ENCODE results near the gene DHCR24.

The DHCR24 gene

DNA sequence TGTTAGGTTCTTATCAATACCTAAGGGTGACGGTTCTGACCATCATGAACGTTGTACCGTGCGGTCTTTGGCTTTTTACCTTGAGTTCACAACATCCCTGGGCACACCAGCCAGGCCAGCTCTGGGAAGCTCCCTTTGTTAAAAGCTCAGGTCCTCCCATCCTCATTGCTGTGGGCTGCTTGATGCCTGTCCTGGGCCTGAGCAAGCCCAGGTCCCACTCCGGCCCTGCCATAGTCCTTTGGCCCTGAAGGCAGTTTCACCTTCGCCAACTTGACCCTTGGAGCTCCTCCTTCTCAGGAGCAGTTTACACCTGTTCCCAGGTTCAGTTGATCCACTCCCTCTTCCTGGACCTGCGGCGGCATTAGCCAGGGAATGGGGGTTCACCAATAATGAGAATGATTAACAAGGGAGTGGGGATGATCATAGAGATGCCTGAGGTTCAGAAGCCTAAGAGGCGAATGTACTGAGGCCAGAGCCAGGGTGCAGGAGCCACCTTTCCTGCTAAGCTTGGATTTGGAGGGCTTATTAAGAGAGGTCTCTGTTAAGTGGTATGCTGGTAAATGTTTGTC, 40.2 kb downstream of the DHCR24 start:
- no peak for DNase-seq (ENCODE audit: low read depth, low spot score)

DNA sequence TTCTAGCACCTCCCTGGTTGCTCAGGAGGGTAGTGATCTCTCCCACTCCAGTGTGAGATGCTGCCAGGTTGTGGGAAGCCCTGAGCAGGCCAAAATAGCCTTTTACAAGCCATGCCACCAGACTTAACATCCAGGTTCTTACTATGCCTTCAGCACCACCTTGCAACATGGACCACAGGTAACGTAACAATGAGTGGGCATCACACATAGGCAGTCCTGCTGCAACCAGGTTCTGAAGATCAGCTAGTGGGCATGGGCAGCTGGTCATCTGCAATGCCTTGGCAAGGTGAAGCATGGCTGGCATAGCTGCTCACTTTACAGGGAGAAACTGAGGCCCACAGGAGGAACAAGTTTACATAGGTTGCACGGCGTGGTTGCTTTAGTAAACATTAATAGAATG, 40.7 kb downstream of the DHCR24 start:
- DNase-seq (ENCODE audit: low read depth, low spot score) = no peak

DNA sequence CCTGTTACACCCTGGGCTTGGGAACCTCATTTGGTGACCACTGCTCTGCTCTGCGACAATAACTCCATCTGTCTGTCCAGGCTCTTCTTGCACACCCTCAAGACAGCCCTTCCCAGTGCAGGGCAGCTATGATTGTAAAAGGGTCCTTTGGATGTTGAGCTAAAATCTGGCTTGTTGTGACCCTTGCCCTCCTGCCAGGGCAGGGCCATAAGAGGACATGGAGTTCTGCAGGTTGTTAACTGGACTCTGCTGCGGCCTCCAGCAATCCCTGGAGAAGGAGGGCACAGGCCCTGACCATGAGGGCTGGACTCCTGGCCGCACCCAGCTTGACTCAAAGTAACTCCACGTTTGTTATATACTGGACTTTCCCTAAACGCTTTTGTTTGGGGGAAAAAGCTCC, 41.2 kb downstream of the DHCR24 start:
- no peak for DNase-seq (ENCODE audit: low read depth, low spot score)

DNA sequence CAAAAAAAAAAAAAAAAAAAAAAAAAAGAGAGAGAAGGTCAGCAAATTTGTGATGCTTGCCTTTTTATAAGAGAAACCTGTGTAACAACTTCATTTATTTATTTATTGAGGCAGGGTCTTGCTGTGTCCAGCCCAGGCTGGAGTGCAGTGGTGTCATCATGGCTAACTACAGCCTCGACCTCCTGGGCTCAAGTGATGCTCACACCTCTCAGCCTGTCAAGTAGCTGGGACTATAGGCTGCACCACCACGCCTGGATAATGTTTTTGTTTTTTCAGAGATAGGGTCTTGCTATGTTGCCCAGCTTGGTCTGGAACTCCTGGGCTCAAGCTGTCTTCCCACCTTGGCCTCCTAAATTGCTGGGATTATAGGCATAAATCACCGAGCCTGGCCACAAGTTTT, 42.4 kb downstream of the DHCR24 start:
- no peak for DNase-seq (ENCODE audit: low read depth, low spot score)

DNA sequence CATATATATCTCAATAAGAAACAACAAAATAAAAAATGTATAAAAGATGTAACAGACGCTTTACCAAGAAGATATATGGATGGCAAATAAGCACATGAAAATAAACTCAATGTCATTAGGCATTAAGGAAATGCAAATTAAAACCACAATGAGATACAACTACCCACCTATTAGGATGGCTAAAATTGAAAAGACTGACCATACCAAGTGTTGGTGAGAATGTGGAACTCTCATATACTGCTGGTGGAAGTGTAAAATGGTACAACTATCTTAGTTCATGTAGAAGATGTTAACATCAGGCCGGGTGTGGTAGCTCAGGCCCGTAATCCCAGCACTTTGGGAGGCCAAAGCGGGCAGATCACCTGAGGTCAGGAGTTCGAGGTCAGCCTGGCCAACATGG, 43.5 kb downstream of the DHCR24 start:
- no peak for DNase-seq (ENCODE audit: low read depth, low spot score)

DNA sequence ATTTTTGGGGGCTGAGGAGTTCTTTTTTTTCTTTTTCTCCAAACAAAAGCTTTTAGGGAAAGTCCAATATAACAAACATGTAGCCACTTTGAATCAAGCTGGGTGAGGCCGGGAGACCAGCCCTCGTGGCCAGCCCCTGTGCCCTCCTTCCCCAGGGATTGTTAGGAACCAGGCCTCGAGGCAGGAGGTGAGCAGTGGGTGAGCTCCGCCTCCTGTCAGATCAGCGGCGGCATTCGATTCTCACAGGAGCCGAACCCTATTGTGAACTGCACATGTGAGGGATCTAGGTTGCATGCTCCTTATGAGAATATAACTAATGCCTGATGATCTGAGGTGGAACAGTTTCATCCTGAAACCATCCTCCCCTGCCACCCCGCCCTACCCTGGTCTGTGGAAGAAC, 44.0 kb downstream of the DHCR24 start:
- no peak for DNase-seq (ENCODE audit: low read depth, low spot score)

DNA sequence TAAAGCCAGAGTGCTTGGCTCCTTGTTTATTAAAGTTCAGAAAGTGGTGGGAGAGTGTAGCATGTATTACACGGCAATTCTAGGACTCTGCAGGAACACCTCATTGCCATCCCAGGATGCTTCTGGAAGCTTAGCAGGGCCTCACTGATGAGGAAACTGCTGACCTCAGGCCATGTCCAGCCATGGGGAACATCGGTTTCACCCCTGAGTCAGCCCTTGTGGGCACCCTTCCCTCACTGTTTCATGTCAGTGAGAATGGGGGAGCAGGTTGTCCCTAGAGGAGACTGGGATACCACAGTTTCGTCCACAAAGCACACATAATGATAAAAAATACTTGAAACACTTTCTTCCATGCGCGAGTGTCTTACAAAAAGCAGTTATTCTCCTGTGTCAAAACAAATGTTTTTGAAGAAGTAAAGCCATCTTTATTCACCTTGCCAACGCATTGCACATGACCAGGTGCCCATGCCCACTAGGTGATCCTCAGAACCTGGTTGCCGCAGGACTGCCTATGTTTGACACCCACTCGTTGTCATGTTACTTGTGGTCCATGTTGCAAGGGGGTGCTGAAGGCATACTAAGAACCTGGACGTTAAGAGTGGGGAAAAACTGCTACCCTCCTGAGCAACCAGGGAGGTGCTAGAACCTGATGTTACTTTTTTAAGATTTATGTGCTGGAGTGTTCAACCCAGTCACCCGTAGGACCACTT, 44.6 kb downstream of the DHCR24 start:
- no peak for DNase-seq (ENCODE audit: low read depth, low spot score)

DNA sequence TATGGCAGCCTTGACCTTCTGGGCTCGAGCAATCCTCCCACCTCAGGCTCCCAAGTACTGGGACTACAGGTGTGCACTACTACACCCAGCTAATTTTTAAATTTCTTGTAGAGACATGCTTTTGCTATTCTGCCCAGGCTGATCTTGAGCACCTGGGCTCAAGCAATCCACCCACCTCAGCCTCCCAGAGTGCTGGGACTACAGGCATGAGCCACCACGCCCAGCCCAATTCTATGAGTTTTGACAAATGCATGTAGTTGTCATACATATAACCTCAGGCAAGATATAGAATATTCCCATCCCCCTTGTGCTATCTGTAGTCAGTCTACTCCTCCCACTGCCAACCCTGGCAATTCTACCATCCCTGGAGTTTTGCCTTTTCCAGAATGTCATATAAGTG, 47.2 kb downstream of the DHCR24 start:
- no peak for DNase-seq (ENCODE audit: low read depth, low spot score)

DNA sequence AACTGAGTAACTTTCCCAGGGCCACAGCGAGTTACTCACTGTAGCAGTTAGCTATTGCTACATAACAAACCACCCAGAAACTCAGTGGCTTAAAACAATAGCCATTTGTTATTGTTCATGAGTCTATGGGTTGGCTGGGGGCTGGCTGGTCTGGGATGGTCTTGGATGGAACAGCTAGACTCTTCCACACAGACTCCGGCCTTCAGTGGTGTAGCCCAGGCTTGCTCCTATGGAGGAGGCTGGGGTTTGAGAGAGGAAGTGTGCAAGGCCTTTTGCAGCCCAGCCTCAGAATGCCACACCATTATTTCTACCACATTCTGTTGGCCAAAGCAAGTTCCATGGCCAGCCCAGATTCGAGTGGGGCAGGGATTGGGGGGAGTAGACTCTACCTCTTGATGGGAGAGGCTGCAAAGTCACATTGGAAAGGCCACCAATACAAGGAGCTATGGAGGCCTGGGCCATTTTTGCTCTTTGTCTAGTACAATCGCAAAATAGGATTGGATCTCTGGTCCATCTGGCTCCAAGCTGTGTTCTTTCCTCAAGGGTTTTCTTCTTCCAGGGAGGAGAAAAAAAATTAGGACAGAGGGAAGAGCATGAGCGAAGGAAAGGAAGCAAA, 48.3 kb downstream of the DHCR24 start:
- no peak for DNase-seq (ENCODE audit: low read depth, low spot score)

DNA sequence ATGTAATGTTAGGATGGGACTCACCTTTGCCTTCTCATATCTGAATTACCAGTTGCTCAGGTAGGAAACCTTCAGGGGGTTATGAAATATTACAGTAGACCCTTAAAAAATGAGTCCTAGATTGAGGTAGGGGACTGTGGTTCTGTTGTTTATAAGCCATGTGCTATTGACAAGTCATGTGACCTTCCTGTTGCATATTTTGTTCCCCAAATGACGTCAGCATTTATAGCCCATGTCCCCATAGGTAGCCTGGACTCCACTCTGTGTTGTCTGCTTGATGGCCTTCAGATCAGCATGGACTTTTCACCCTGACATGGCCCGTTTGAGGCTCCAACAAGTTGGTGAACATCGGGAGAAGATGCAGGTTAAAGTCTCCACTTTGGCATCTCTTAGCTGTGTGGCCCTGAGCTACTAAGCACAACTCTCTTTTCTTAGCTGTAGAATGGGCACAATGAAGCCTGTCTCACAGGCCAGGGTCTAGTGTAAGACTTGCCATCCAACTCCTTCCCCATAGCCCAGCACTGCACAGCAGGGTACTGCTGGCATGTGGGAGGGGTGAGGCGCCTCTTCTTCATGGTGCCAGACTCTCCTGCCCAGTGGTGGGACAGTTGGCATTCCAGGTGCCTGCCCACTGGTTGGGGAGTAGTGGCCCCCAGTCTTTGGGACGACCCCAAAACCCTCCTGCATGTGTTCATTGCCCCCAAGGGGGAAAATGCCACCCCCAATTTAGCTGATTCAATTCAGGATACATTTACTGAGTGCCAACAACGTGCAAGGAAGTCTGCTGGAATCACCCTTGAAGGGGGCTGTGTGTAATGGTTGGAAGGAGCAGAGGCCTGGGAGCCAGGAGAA, 49.8 kb downstream of the DHCR24 start:
- DNase-seq (ENCODE audit: low read depth, low spot score) = no peak

DNA sequence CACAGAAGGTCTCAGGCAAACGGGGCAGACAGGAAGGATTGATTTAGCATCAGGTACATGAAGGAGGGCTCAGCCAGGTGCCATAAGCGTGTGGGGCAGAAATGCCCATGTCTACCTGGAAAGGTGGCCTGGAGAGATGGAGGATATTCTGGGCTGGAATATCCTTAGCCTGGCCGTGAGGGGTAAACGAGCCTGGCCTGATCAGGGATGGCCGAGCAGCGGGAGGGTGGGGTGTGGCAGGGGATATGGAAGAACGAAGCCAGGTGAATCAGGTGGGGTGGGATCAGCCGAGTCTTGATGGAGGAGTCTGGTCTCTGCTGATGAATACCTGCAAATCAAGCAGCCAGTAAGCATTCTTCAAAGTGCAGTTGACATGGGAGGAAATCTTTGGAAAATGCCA, 50.4 kb downstream of the DHCR24 start:
- DNase-seq (ENCODE audit: low read depth, low spot score) = no peak

DNA sequence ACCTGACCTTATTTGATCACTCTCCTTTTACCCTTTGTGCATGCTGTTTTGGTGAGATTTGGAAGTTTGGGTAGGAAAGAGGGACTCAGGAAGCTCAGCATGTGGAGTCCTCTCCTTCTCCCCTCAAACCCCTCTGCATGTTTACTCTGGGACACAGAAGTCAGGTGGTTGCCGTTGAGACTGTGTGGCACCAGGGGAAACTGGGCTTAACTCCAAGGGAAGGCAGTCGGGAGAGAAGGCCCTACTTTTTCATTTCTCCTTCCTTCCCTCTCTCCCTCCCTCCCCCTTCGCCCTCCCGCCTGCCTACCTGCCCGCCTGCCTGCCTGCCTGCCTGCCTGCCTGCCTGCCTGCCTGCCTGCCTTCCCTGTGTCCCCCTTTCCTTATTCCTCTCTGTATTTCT, 51.0 kb downstream of the DHCR24 start:
- no peak for DNase-seq (ENCODE audit: low read depth, low spot score)

DNA sequence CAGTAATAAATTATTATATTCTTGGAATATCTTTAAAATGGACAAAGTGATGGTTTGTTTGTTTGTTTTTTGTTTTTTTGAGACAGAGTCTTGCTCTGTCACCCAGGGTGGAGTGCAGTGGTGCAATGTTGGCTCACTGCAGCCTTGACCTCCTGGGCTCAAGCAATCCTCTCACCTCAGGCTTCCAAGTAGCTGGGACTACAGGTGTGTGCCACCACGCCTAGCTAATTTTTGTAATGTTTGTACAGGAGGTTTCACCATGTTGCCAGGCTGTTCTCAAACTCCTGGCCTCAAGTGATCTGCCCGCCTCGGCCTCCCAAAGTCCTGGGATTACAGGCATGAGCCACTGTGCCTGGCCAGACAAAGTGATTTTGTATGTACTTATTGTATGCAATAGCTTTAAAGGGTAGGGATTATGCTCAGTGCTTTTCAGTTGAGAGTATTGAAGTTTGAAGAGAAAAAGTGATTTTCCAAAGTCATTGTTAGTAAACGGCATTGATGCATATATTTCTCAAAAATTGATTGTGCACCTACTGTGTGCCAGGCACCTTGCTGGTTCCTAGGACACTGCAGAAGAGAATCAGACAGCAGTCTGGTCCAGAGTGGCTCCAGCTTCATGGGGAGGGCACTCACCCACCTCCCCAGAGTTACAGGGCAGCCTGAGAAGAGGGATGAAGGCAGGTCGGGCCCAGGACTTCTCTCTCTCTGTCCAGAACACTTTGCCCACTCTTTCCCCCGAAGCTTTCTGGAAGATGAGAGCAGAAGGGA, 51.7 kb downstream of the DHCR24 start:
- no peak for DNase-seq (ENCODE audit: low read depth, low spot score)

DNA sequence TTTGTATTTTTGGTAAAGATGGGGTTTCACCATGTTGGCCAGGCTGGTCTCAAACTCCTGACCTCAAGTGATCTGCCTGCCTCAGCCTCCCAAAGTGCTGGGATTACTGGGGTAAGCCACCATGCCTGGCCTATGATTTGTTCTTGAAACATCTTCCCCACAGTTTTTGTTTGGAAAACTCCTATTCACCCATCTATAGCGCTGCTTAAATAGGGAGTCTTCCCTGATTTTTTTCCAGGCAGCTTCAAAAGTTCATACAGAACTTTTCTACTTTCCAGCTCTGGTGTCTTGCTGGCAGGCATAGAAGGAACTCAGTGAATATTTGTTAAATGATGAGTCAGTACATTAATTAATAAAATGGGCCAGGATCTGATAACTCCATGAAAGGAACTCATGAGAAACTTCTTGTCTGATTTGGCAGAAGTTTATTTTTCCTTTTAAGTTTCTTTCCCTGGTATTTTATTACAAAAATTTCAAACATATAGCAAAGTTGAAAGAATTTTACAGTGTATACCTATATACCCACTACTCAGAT, 52.9 kb downstream of the DHCR24 start:
- no peak for DNase-seq (ENCODE audit: low read depth, low spot score)

DNA sequence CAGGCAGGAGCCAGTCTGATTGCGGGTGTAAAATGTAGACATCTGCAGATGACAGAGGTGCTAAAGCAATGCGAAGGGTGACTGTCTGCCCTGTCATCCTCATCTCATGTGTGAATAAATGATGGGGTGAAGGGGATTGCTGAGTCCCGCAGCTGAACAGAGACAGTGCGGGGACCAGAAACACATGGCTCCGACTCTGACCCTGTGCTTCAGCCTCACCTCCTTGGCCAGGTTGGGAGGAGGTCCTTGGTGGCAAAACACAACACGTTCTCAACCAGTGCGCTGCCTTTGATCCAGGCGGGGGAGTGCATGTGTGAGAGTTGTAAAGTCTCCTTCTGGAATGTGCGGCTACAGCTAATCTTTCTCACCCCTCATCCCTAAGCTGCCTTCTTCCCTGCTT, 53.9 kb downstream of the DHCR24 start:
- DNase-seq (ENCODE audit: low read depth, low spot score) = no peak

DNA sequence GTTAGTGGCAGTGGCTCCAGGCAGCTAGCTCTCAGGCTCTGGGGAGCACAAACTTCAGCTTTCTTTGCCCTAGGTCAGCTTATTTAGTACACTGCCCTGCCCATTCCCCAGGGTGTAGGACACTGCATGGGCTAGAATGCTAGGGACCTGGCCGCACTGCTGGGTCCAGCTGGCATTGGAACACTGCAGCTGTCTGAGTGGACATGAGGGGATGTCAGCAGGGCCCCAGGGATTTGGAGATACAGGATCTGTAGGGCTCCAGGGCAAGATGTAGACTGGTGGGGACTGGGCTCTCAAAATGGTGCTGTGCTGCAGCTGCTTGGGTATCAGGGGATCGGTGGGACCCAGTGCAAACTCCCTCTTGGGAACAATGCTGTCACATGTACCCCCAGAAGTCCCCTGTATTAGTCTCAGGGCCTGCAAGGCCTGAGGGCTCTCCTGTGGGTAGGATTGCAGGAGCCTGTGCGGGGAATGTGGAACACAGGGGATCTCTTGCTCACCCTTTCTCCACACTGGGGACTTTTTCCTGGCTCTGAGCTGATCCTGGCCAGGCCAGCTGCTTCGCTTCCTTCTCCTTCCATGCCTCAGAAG, 60.7 kb downstream of the DHCR24 start:
- DNase-seq (ENCODE audit: low read depth, low spot score) = no peak

DNA sequence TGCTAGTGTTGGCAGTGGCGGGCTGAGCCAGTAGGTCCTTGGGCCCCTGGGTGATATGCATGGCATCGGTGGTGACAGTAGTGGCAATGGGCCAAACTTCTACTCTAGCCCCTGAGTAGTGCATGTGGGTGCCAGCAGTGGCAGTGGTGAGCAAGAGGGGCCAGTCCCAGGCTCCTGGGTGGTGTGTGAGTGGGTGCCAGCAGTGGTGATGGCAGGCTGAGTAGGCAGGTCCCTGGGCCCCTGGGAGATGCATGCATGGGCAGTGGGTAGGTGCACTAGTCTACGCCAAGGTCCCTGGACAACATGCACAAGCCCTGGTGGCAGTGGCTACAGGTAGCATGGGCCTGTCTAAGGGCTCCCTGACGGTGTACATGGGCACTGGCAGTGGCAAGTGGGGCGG, 61.3 kb downstream of the DHCR24 start:
- no peak for DNase-seq (ENCODE audit: low read depth, low spot score)

DNA sequence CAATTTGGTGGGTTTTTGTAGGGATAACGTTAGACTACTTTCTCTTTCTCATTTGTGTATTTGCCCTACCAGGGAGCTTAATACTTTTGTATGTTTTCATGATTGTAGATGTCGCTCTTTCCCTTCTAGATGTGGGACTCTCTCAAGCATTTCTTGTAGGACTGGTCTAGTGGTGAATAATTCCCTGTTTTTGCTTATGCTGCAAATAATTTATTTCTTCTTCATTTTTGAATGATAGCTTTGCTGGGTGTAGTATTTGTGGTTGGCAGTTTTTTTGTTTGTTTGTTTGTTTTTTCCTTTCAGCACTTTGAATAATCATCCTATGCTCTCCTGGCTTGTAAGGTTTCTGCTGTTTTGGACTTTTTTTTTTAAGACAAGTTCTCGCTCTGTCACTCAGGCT, 63.3 kb downstream of the DHCR24 start:
- DNase-seq (ENCODE audit: low read depth, low spot score) = no peak

DNA sequence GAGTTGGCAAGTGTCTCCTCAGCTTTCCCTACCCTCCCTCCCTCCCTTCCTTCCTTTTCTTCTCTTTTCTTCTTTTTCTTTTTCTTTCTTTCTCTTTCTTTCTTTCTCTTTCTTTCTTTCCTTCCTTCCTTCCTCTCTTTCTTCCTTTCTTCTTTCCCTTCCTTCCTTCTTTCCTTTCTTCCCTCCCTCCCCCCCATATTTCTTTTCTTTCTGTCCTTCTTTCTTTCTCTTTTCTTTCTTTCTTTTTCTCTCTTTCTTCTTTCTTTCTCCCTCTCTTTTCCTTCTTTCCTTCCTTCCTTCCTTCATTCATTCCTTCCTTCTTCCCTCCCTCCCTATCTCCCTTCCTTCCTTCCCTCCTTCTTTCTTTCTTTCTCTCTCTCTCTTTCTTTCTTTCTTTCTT, 67.3 kb downstream of the DHCR24 start:
- DNase-seq (ENCODE audit: low read depth, low spot score) = no peak

DNA sequence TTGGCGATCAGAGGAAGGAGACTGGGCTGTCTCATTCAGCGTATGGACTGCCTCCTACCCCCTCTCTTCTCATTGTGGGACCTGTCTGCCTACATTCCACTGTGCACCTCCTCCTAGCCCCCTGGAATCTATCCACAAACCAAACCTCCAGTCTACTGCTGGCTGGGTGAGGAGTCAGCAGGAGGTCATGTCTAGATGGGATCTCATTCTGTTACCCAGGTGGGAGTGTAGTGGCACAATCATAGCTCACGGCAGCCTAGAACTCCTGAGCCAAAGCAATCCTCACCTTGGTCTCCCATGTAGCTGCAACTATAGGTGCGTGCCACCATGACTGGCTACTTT, 67.8 kb downstream of the DHCR24 start:
- no peak for DNase-seq (ENCODE audit: low read depth, low spot score)

Data from activated naive CD8-positive, alpha-beta T cell treated with anti-CD3 and anti-CD28 coated beads, Interleukin-2, amount 50 U/mL, for 16 hours (primary cell).